Activated CD4-positive, alpha-beta T cell treated with anti-CD3 and anti-CD28 coated beads, Interleukin-10, Interleukin-2, amounts not matched to agents 100 ng/mL and 50 ng/mL, durations not matched to agents 16 hours and 8 hours (primary cell): ENCODE measurements around the gene FBF1.
"Not testable (repeated sequence)": the region's sequence is repeated elsewhere in the genome, so short reads cannot be mapped to it uniquely, and the experiment has no call there.

ENCODE experiments used
- DNase-seq: peaks from one replicate; pipeline ENCODE4 v3.0.0-alpha.2; 2020

The FBF1 gene

GRCh38 chr17:75893305-75894048 lies 47.4 kb downstream of the FBF1 start:
- DNase-seq, result no peak

- no peak for DNase-seq
Observed at GRCh38 chr17:75892556-75893224, 48.2 kb downstream of the FBF1 start.

- DNase-seq, result no peak
Observed at GRCh38 chr17:75891605-75892555, 49.0 kb downstream of the FBF1 start.

GRCh38 chr17:75891022-75891604 lies 49.7 kb downstream of the FBF1 start:
- DNase-seq, result no peak

- DNase-seq, result no peak
Observed at GRCh38 chr17:75889454-75889853, 51.4 kb downstream of the FBF1 start.

DNA sequence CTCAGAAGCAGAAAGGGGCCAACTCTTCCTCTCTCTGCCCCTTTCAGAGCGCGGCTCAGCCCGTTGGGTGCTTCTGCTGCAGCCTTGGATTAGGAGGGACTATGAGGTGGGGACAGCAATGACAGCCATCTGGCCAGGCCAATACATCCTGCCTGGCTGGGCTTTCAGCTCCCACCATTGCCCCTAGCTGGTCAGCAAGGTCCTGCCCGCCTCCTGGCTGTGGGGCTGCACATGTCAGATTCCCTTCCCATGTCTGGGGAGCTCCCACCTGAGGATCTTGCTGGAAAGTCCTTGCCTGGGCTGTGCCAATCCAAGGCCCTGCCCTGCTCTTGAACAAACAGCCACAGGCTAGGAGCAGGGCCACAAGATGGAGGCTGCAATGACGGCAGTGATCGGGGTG lies 52.4 kb downstream of the FBF1 start:
- DNase-seq, result no peak

- not testable (repeated sequence) for DNase-seq
Observed at GRCh38 chr17:75885860-75886259, 55.0 kb downstream of the FBF1 start.

- DNase-seq, result no peak
Observed at GRCh38 chr17:75885431-75885830, 55.4 kb downstream of the FBF1 start.

DNA sequence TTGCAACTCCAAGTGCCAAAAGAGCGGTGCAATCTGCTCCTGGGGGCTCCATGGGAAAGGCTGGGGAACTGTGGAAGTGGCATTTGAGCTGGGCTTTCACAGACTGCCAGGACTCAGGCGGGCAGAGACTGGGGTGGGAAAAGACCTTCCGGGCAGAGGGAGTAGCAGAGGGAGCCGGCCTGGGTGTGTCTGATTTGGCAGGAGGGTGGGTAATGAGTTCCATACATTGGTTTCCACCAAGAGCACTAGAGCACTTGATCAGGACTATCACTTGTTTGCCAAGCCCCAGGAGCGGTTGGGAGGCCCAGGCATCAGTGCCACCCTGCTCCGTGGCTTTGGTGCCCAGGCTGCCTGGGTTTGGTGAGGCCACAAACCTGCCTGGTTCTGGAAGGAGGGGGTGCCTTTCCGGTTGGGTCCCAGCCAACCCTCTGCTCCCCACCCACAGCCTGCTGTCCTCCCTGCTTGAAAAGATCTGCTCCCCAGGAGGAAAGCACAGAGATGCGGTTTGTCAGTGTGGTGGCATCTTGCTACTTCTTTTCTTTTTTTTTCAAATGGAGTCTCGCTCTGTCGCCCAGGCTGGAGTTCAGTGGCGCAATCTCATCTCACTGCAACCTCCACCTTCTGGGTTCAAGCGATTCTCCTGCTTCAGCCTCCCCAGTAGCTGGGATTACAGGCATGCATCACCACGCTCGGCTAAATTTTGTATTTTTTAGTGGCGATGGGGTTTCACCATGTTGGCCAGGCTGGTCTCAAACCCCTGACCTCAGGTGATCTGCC lies 59.0 kb downstream of the FBF1 start:
- DNase-seq, result no peak

DNA sequence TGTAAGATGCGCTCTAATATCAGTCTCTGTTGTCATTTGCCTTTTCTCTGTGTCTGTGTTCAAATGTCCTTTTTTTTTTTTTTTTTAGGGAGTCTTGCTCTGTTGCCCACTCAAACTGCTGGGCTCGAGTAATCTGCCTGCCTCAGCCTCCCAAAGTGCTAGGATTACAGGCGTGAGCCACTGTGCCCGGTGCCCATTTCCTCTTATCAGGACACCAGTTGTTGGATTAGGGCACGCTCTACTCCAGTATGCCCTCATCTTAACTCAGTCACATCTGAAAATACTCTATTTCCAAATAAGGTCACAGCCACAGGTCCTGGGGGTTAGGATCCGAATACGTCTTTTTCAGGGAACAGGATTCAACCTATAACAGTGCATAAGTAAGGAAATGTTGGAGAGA lies 60.6 kb downstream of the FBF1 start:
- no peak for DNase-seq

GRCh38 chr17:75878174-75878998 lies 62.5 kb downstream of the FBF1 start, which contains the start of gene TRIM47:
Gene TRIM47 (minus strand): TSS chr17:75878581. CDS start chr17:75878548, 33 bp downstream.
- peak; percentile 55 for DNase-seq

DNA sequence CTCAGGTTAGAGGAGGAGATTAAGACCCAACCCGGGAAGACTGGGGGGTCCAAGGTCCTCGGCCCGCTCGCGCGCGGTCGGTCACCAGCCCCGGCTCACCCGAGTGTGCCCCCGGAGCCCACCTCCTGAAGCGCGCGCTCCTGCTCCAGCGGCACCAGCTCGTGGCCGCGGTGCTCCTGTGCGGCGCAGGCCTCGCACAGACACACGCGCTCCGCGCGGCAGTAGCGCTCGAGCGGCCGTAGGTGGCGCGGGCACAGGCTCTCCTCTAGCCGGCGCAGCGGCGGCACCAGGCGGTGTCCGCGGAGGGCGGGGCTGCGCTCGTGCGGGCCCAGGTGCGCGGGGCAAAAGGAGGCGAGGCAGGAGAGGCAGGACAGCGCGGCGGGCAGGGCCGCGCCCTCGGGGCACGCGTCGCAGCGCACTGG lies 63.1 kb downstream of the FBF1 start:
- DNase-seq, result peak; percentile 82

DNA sequence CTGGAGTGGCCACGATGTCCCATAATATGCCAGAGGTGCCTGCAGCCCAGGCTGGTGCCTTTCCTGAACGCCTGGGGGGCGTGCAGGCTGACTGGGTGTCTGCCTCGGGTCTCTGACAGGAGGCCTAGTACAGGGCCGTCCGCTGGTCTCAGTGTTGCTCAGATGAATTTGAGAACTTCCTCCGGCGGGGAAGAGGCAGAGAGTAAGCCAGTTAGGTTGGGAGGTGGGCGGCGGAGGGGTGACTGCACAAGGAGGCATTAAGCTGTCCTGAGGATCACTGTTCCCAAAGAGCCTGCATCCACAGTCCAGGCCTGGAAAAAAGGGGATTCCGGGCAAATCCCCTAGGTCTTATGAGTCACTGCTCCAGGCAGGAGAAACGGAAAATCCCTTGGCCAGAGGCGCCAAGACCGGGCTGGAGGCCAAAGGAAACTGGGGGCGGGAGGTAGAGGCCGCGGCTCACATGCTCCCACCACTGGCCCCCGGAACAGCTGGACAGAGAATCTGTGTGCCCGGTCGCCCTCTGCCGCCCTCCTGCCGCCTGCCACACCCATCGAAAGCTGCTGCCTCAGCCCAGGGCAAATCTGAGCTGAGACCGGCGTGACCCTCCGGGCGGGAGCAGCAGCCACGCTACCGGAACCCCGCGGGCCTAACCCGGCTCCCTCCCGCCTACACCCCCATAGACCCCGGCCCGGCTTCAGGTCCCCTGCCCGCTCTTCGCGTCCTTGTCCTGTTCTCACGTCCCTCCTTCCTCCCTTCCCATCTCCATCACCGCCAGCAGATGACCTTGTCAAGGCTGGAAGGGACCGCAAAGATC lies 63.7 kb downstream of the FBF1 start:
- DNase-seq, result peak; percentile 68

DNA sequence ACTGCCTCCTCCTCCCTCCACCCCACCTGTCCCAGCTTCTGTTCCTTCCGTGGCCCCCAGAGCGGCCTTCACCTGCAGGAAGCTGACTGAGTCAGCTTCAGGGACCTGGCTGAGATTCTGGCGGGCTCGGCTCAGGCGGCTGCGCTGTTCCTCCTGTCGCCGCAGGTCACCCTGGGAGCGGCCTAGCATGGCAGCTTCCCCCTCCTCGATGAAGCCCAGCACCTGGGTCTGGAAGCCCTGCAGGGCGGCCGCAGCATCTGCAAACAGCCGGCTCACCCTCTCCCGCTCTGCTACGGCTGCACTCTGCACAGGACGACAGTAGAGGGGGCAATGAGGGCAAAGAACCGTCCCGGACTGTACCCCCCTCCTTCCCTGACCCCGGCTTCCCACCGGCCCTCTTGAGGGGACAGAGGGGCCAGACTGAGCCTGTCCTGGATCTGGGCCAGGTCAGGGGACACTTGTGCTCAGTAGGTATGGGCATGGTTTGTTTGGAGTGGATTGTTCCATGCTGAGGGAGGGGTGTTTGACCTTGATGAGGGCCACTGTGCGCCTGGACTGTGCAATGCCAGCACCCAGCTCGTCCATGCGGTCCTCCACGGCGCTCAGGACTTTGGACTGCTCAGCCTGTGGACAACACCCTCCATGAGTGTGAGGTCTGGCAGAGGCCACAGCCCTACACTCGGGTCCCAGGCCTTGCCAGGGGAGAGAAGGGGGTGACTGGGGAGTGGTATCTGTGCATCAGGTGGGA lies 64.5 kb downstream of the FBF1 start:
- peak; percentile 87 for DNase-seq

GRCh38 chr17:75875940-75876189 lies 65.0 kb downstream of the FBF1 start:
- DNase-seq, result no peak

- no peak for DNase-seq
Observed at GRCh38 chr17:75875182-75875939, 65.5 kb downstream of the FBF1 start.

DNA sequence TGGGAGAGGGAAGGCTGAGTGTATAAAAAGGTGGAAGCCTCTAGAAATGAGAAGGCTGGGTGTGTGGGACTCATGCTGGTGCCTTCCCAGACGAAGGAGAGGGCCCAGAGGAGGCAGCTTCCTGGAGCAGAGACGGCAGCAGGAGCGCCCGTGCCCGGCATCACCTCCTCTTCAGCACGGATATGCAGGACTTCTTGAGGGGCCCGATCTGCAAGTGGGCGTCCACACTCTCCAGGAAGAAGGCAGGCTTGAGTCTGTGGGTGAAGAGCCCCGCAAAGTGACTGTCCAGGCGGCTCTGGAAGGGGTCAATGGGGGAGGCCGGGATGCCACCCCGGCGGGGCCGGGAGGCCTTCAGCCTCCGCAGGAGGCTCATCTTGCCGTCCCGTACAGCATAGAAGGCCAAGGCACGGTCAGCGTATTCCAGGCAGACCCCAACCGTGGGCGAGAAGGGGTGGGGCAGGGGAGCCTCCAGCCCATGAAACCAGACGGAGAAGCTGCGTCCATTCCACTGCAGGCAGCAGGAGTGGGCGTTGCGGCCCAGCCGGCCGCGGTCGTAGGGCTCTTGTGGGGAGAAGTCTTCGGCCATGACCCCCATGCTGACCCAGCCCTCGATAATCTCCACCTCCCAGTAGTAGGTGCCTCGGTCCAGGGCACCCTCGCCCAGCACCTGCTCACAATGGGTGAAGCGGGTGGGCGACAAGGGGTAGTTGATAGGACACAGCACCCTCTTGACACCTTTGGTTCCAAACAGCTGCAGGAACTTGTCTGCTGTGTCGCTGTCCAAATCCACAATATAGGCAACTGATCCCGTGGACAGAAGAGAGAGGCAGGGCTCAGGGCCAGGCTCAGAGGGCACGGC lies 66.3 kb downstream of the FBF1 start:
- DNase-seq, result no peak
